NCI-H2227 (cell line): ENCODE results near the gene RGS4.

Experiments
- DNase-seq: peaks from one replicate; lab custom pipeline; 2025; ENCODE audit not compliant: unreplicated experiment; lab: John Stamatoyannopoulos, UW

RGS4 gene

GRCh38 chr1:163094589-163094988, 25.4 kb downstream of the RGS4 start:
- no peak for DNase-seq

DNA sequence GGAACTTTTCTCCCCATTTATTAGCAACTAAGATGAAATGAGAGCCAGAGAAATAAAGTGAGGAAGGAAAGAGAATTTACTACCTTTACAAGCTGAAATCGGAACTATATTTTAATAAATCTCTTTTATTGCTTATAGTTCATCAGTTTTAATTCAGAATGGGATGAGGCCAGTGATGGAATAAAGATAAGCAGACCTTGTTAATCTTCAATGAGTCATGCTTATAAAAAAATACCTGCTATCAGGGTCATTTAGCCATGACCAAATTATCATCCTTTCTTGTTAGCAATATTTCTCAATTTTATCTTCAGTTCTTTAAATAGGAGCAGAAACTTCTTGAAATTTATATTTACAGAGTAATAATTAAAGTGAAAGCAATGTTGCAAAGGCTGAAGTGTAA, 26.1 kb downstream of the RGS4 start:
- no peak for DNase-seq

GRCh38 chr1:163102590-163102989, 33.4 kb downstream of the RGS4 start:
- DNase-seq = no peak

DNA sequence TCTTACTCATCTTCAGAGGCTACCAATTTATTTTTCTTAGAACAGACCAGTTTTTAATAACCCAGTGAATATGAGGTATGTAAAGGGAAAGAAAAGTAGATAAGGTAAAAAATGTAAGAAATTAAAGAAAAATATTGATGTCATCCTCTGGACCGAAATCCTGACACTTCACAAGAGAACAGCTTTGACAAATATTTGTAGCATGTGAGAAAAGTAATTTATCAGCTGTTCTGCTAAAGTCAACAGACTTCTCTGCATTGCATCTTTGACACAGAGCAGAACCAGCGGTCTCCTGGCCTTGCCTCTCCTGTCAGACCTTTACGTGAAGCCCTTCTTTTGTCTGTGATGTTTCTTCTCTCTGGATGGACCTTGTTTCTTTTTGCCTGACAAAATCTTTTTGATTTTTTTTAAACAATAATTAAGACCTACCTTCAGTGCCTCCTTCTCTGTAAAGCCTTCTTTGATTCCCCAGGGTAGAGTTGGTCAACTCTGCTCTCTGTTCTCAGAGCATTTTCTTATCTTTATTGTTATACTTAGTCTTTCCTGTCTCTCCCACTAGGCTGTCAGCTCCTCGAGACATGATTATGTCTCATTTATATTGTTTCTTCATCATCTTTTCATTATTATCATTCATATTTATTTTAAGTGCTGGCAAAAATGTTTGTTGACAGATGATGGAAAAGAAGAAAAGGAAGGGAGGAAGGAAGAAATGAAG, 35.4 kb downstream of the RGS4 start:
- DNase-seq = no peak

- no peak for DNase-seq
Measured at GRCh38 chr1:163106364-163106987, 37.3 kb downstream of the RGS4 start.

GRCh38 chr1:163107655-163108054, 38.5 kb downstream of the RGS4 start:
- no peak for DNase-seq

GRCh38 chr1:163115887-163116286, 46.7 kb downstream of the RGS4 start:
- no peak for DNase-seq

DNA sequence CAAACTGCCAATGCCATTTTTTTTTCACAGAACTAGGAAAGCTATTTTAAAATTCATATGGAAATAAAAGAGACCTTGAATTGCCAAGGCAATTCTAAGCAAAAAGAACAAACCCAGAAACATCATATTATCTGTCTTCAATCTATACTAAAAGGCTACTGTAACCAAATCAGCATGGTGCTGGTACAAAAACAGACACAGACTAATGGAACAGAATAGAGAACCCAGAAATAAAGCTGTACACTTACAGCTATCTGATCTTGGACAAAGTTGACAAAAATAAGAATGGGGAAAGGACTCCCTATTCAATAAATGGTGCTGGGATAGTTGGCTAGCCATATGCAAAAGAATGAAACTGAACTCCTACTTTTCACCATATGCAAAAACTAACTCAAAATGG, 50.5 kb downstream of the RGS4 start:
- no peak for DNase-seq

DNA sequence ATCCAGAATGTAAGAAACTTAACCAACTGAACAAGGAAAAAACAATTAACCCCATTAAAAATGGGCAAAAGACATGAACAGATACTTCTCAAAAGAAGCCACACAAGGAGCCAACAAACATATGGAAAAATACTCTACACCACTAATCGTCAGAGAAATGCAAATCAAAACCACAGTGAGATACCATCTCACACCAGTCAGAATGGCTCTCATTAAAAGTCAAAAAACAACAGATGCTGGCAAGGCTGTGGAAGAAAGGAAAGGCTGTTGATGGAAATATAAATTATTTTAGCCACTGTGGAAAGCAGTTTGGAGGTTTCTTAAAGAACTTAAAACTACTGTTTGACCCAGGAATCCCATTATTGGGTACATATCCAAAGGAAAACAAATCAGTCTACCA, 51.2 kb downstream of the RGS4 start:
- DNase-seq = no peak

- no peak for DNase-seq
Measured at GRCh38 chr1:163124812-163125211, 55.7 kb downstream of the RGS4 start.
